Keratinocyte (primary cell): ENCODE measurements around the gene GTF2H1.

ENCODE experiments used
- EZH2 ChIP-seq: IDR thresholded peaks from one replicate; pipeline ENCODE4 v1.6.1; 2012; ENCODE audit warnings: inconsistent platforms, mild to moderate bottlenecking, low read length, moderate library complexity
- TF ChIP-seq, protein P1 (sequence below), 3 experiments: IDR thresholded peaks in 1 of 3; conservative IDR thresholded peaks in 1 of 3; optimal IDR thresholded peaks in 1 of 3; 2 replicates in 2 of 3; 3 replicates in 1 of 3; pipeline versions ENCODE3 to v1.5.1; 2011; ENCODE audit warnings: low read length in 3 of 3, mild to moderate bottlenecking in 3 of 3, moderate library complexity in 2 of 3, control low read depth in 1 of 3, inconsistent platforms in 1 of 3; ENCODE audit not compliant: insufficient read depth in 2 of 3; ENCODE audit errors: extremely low read depth in 1 of 3

DNA sequence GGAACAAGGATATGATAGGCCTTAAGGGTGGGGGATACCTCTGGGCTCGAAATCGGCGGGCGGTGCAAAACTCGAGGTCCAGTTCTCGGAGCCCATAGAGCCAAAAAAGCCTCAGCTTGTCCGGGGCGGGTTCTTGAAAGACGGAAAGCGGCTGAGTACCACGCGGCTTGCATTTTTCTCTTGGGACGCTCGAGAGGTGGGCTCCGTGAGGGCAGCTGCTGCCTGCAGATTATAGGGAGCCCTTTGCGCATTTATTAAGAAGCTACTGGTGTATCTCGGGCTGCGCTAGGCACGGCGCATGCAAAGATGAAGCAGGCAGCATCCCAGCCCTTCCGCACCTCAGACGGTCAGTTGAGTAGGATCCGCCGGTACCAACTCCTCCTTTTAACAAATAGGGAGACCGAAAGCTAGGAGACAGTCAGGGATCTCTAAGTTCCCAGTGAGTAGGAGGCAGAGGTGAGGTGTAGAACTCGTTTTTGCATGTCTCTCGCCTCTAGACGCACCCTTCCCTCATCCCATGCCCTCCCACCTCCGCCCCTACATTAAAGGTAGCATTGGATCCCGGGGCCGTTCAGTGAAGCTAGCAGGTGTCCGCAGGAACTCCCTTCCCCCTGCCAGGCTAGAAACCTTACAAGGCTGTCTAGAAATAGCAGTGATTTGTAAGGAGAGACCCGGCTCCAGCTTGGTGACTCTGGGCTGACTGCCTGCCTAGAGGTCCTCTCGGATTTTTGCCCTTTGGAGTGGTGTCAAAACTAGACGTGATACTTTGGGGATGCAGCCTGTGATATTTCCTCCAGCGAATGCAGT, 72.8 kb downstream of the GTF2H1 start:
- TF ChIP-seq, protein P1, sequence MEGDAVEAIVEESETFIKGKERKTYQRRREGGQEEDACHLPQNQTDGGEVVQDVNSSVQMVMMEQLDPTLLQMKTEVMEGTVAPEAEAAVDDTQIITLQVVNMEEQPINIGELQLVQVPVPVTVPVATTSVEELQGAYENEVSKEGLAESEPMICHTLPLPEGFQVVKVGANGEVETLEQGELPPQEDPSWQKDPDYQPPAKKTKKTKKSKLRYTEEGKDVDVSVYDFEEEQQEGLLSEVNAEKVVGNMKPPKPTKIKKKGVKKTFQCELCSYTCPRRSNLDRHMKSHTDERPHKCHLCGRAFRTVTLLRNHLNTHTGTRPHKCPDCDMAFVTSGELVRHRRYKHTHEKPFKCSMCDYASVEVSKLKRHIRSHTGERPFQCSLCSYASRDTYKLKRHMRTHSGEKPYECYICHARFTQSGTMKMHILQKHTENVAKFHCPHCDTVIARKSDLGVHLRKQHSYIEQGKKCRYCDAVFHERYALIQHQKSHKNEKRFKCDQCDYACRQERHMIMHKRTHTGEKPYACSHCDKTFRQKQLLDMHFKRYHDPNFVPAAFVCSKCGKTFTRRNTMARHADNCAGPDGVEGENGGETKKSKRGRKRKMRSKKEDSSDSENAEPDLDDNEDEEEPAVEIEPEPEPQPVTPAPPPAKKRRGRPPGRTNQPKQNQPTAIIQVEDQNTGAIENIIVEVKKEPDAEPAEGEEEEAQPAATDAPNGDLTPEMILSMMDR (optimal IDR thresholded peaks at IDR 0.05 in 1 of 3, IDR thresholded peaks at IDR 0.05 in 1 of 3, conservative IDR thresholded peaks at IDR 0.05 in 1 of 3; ENCODE audit: extremely low read depth in 1 of 3, insufficient read depth in 2 of 3, low read length in 3 of 3): no peak
- no peak for TF ChIP-seq EZH2
